Mesodermal cell (in vitro differentiated cells): Measurements from ENCODE around the gene FAM72A.

ENCODE experiments used
- H3K27ac ChIP-seq: 2 replicates; pipeline ENCODE4 v1.7.0; 2013; ENCODE audit warnings: mild to moderate bottlenecking, low read depth, low read length, moderate library complexity; ENCODE audit not compliant: severe bottlenecking
- H3K36me3 ChIP-seq: 2 replicates; pipeline ENCODE4 v1.7.1; 2013; ENCODE audit warnings: mild to moderate bottlenecking, low read length, moderate library complexity; ENCODE audit not compliant: control insufficient read depth, insufficient read depth
- H3K4me1 ChIP-seq: one replicate; pipeline ENCODE4 v1.7.1; 2013; ENCODE audit warnings: mild to moderate bottlenecking, low read length; ENCODE audit not compliant: insufficient read depth, control insufficient read depth, poor library complexity, severe bottlenecking
- H3K4me3 ChIP-seq: 2 replicates; pipeline ENCODE4 v1.7.0; 2013; ENCODE audit warnings: low read length, control low read depth, mild to moderate bottlenecking; ENCODE audit not compliant: insufficient read depth, poor library complexity, severe bottlenecking; ENCODE audit errors: extremely low read depth
- H3K9me3 ChIP-seq: 2 replicates; pipeline ENCODE4 v1.7.1; 2013; ENCODE audit warnings: mild to moderate bottlenecking, low read length, moderate library complexity; ENCODE audit not compliant: control insufficient read depth
- WGBS, 2 experiments: methylation state at CpG; one replicate each; pipeline ENCODE4 v1.1.5; 2013; ENCODE audit warnings: missing lambda C conversion rate in 2 of 2; ENCODE audit not compliant: insufficient coverage in 2 of 2; 5-methylcytosine and 5-hydroxymethylcytosine counted together

The FAM72A gene

GRCh38 chr1:206145771-206146290, 56.8 kb downstream of the FAM72A start:
- 53 to 63% methylated on average over 2 to 3 of the region's 3 CpGs for WGBS, 2 experiments
- Histone ChIP-seq H3K4me3 (no peak overlapping the region), H3K9me3 (peaks cover under 1% of the 10 kb centered on the region), H3K27ac (no peak overlapping the region), H3K36me3 (no peaks in the 10 kb centered on the region), H3K4me1 (no peaks in the 10 kb centered on the region)

GRCh38 chr1:206144605-206145004, 58.0 kb downstream of the FAM72A start:
- H3K27ac ChIP-seq: no peak overlapping the region
- H3K9me3 ChIP-seq: no peaks in the 10 kb centered on the region
- H3K4me3 ChIP-seq: no peak overlapping the region
- 93 to 100% methylated on average over 1 to 2 of the region's 2 CpGs for WGBS, 2 experiments
- no peaks in the 10 kb centered on the region for H3K4me1 ChIP-seq
- no peaks in the 10 kb centered on the region for H3K36me3 ChIP-seq

DNA sequence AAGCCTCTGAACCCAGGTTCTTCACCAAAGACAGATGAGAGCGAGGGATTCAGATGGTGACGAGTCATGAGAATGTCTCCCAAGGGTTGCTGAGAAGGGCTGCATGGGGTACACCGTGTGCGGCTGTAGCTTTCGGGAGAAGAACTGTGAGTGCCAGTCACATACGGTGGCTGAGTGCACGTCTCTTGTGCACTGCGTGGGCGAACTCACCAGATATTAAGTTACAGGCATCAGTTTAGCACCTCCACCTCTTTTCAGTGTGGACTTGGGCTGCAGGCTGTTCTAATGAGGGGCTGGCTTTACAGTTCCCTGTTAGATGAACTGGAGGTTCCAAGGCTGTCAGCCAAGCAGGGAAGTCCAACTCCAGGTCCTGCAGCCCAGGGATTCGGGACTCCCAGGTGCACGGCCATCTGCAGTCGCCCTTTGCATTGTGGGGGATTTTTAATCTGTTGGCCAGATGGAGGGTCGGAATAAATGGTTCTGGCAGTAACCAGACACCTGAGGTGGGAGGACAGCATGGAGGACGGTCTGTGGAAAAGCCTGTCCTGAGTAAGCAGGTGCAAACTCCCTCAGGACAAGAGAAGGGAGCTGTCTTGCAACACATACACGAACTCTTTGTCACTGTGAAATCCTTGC, 59.0 kb downstream of the FAM72A start:
- no peaks in the 10 kb centered on the region for H3K9me3 ChIP-seq
- H3K4me3 ChIP-seq: no peak overlapping the region
- H3K27ac ChIP-seq: no peak overlapping the region
- no peaks in the 10 kb centered on the region for H3K4me1 ChIP-seq
- no peaks in the 10 kb centered on the region for H3K36me3 ChIP-seq
- WGBS, 2 experiments: 90 to 95% methylated on average over 11 to 14 of the region's 15 CpGs

DNA sequence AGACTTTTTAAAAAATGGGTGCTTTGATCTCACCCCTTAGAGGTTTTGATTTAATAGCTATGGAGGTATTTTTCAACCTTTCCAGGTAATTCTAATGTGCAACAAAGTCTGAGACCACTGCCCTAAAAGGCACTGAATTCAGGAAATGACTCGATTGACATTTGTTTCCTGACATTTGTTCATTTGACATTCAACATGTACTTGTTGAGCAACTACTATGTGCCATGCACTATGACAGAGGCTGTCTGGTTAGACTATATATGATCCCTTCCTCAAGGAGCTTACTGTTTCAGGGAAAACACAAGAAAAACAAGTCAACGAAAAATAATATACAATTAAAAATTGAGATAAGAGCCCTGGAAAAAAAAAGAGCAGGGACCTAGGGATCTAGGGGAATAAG, 59.9 kb downstream of the FAM72A start:
- Histone ChIP-seq H3K4me3 (no peak overlapping the region), H3K27ac (no peak overlapping the region), H3K9me3 (no peaks in the 10 kb centered on the region), H3K4me1 (no peaks in the 10 kb centered on the region), H3K36me3 (no peaks in the 10 kb centered on the region)
- WGBS, 2 experiments: 92 to 100% methylated on average over 1 of the region's 2 CpGs

DNA sequence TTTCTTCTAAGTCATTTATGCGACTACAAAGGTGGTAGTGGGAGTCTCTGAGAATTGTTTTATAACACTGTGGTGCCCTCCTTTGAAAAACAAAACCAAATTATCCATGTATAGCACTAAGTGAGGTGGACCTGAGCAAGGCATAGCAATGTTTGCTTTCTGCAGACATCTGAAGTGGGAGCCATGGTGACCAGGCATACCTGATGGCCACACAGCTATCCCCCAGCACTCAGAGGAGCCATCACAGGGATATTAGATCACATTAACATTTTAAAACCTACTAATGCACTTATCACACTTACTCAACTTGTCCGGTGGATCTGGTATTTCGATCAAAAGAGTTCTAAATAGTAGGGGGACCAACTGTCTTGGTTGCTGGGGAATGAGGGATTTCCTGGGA, 60.6 kb downstream of the FAM72A start:
- 76% methylated on average over 2 of the region's 3 CpGs; no CpG with 5 or more reads in 1 of the 2 experiments for WGBS, 2 experiments
- H3K4me3 ChIP-seq: no peak overlapping the region
- H3K36me3 ChIP-seq: no peaks in the 10 kb centered on the region
- no peak overlapping the region for H3K27ac ChIP-seq
- no peaks in the 10 kb centered on the region for H3K4me1 ChIP-seq
- no peaks in the 10 kb centered on the region for H3K9me3 ChIP-seq

DNA sequence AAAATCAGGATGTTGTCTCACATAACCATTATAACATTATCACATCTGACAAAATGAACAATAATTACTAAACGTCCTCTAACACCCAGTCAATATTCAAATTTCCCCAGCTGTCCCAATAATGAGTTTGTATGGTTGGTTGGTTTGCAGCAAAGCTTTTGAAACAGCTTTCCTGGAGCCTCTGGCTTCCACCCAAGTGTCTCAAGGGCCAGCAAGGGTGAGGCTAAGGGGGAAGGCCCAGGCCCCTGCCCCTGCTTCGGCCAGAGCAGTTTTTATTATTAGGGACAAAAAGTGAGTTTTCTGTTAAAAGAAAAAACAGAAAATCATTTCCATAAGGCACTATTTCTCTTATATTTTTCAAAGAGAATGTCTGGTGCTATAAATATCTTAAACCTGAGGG, 66.4 kb downstream of the FAM72A start:
- no peak overlapping the region for H3K4me3 ChIP-seq
- no peaks in the 10 kb centered on the region for H3K9me3 ChIP-seq
- no peaks in the 10 kb centered on the region for H3K36me3 ChIP-seq
- no CpG with 5 or more reads among the region's 2 CpGs for WGBS, 2 experiments
- no peaks in the 10 kb centered on the region for H3K4me1 ChIP-seq
- no peak overlapping the region for H3K27ac ChIP-seq
